H9 (cell line): ENCODE measurements around the gene PGR. TPM values are rescaled to one million over a fixed set of nuclear protein-coding genes. Genes with fewer than 3 reads are reported as not detected.
"Not testable (repeated sequence)": the region's sequence is repeated elsewhere in the genome, so short reads cannot be mapped to it uniquely, and the experiment has no call there.

ENCODE experiments used
- DNase-seq: peaks from one replicate; pipeline ENCODE4 v3.0.0-alpha.2; 2017
- H2AFZ ChIP-seq: one replicate; pipeline ENCODE4 v1.6.1; 2013; ENCODE audit warnings: mild to moderate bottlenecking, low read length, control low read depth, moderate library complexity
- H2AK5ac ChIP-seq: 2 replicates; pipeline ENCODE4 v1.6.1; 2013; ENCODE audit warnings: low read length, control low read depth, mixed read lengths; ENCODE audit not compliant: insufficient read length
- H2BK120ac ChIP-seq: one replicate; pipeline ENCODE4 v1.6.1; 2013; ENCODE audit warnings: low read depth, mild to moderate bottlenecking, low read length, control low read depth, inconsistent platforms; ENCODE audit not compliant: poor library complexity, severe bottlenecking
- H2BK12ac ChIP-seq: 2 replicates; pipeline ENCODE4 v1.6.1; 2013; ENCODE audit warnings: low read length, control low read depth, mixed read lengths, low read depth; ENCODE audit not compliant: insufficient read length
- H2BK15ac ChIP-seq: 2 replicates; pipeline ENCODE4 v1.6.1; 2013; ENCODE audit warnings: low read depth, low read length, control low read depth
- H2BK20ac ChIP-seq: one replicate; pipeline ENCODE4 v1.6.1; 2013; ENCODE audit warnings: low read depth, mild to moderate bottlenecking, low read length, control low read depth, inconsistent platforms; ENCODE audit not compliant: poor library complexity, severe bottlenecking
- H2BK5ac ChIP-seq: 2 replicates; pipeline ENCODE4 v1.6.1; 2013; ENCODE audit warnings: low read length, control low read depth, mixed read lengths; ENCODE audit not compliant: insufficient read length
- H3K14ac ChIP-seq: 2 replicates; pipeline ENCODE4 v1.6.1; 2013; ENCODE audit warnings: low read length, control low read depth; ENCODE audit not compliant: insufficient read depth
- H3K18ac ChIP-seq: 2 replicates; pipeline ENCODE4 v1.6.1; 2013; ENCODE audit warnings: low read depth, mild to moderate bottlenecking, mixed read lengths, low read length, control low read depth; ENCODE audit not compliant: insufficient read length
- H3K23ac ChIP-seq: 2 replicates; pipeline ENCODE4 v1.6.1; 2013; ENCODE audit warnings: low read length, control low read depth, mixed read lengths, low read depth; ENCODE audit not compliant: insufficient read length
- H3K23me2 ChIP-seq: 2 replicates; pipeline ENCODE4 v1.6.1; 2013; ENCODE audit warnings: low read depth, mild to moderate bottlenecking, mixed read lengths, low read length, control low read depth; ENCODE audit not compliant: insufficient read length, poor library complexity, severe bottlenecking
- H3K27ac ChIP-seq: 2 replicates; pipeline ENCODE4 v1.5.1; 2013; ENCODE audit warnings: low read length, control low read depth, mixed read lengths, low read depth; ENCODE audit not compliant: insufficient read length
- H3K27me3 ChIP-seq: 2 replicates; pipeline ENCODE4 v1.6.1; 2013; ENCODE audit warnings: low read length, control low read depth, inconsistent platforms; ENCODE audit not compliant: insufficient read depth
- H3K4ac ChIP-seq: 2 replicates; pipeline ENCODE4 v1.6.1; 2013; ENCODE audit warnings: low read depth, mild to moderate bottlenecking, control low read depth, inconsistent platforms, low read length, moderate library complexity
- H3K4me1 ChIP-seq: 2 replicates; pipeline ENCODE4 v1.6.1; 2013; ENCODE audit warnings: low read length, control low read depth, inconsistent platforms; ENCODE audit not compliant: insufficient read depth
- H3K4me2 ChIP-seq: 2 replicates; pipeline ENCODE4 v1.6.1; 2013; ENCODE audit warnings: low read length, control low read depth, mixed read lengths; ENCODE audit not compliant: insufficient read length, insufficient read depth
- H3K56ac ChIP-seq: 2 replicates; pipeline ENCODE4 v1.6.1; 2013; ENCODE audit warnings: low read depth, mild to moderate bottlenecking, mixed read lengths, low read length, control low read depth; ENCODE audit not compliant: insufficient read length
- H3K79me1 ChIP-seq: 2 replicates; pipeline ENCODE4 v1.6.1; 2013; ENCODE audit warnings: low read depth, mild to moderate bottlenecking, moderate library complexity, low read length, control low read depth, inconsistent platforms; ENCODE audit not compliant: insufficient read depth, poor library complexity, severe bottlenecking
- H3K79me2 ChIP-seq: 2 replicates; pipeline ENCODE4 v1.6.1; 2013; ENCODE audit warnings: low read length, control low read depth, inconsistent platforms; ENCODE audit not compliant: insufficient read depth
- H3K9ac ChIP-seq: 2 replicates; pipeline ENCODE4 v1.6.1; 2013; ENCODE audit warnings: low read length, control low read depth, mixed read lengths; ENCODE audit not compliant: insufficient read length; ENCODE audit errors: extremely low read depth
- H3K9me3 ChIP-seq: one replicate; pipeline ENCODE4 v1.6.1; 2013; ENCODE audit warnings: low read depth, low read length, inconsistent platforms; ENCODE audit not compliant: control insufficient read depth
- H3T11ph ChIP-seq: one replicate; pipeline ENCODE4 v1.6.1; 2013; ENCODE audit warnings: mild to moderate bottlenecking, low read length, control low read depth, inconsistent platforms
- H4K20me1 ChIP-seq: one replicate; pipeline ENCODE4 v1.6.1; 2013; ENCODE audit not compliant: control insufficient read depth, insufficient read length, insufficient read depth
- H4K5ac ChIP-seq: 2 replicates; pipeline ENCODE4 v1.6.1; 2013; ENCODE audit warnings: low read depth, mild to moderate bottlenecking, mixed read lengths, low read length, control low read depth; ENCODE audit not compliant: insufficient read length
- H4K8ac ChIP-seq: replicated peaks from 2 replicates; pipeline ENCODE4 v1.6.1; 2013; ENCODE audit warnings: low read length, control low read depth, mixed read lengths, low read depth; ENCODE audit not compliant: insufficient read length
- H4K91ac ChIP-seq: 2 replicates; pipeline ENCODE4 v1.6.1; 2013; ENCODE audit warnings: low read depth, mild to moderate bottlenecking, moderate library complexity, mixed read lengths, low read length, control low read depth; ENCODE audit not compliant: insufficient read length
- H3K27ac Mint-ChIP-seq, 3 experiments: 2 replicates in 2 of 3; 3 replicates in 1 of 3; pipeline ENCODE4 v1.8.0; 2020 to 2021; ENCODE audit warnings: mixed read lengths in 3 of 3, mild to moderate bottlenecking in 1 of 3, moderate library complexity in 1 of 3
- H3K27me3 Mint-ChIP-seq: 2 replicates; pipeline ENCODE4 v1.8.0; 2021; ENCODE audit warnings: low read depth, mild to moderate bottlenecking, moderate library complexity, mixed read lengths
- H3K36me3 Mint-ChIP-seq, 3 experiments: 2 replicates in 2 of 3; 3 replicates in 1 of 3; pipeline ENCODE4 v1.8.0; 2020 to 2021; ENCODE audit warnings: low read depth in 3 of 3, mixed read lengths in 3 of 3; ENCODE audit not compliant: insufficient read depth in 1 of 3
- H3K4me1 Mint-ChIP-seq, 2 experiments: 2 replicates each; pipeline ENCODE4 v1.8.0; 2020; ENCODE audit warnings: mixed read lengths in 2 of 2
- H3K4me3 Mint-ChIP-seq, 2 experiments: 2 replicates in 1 of 2; 3 replicates in 1 of 2; pipeline ENCODE4 v1.8.0; 2020 to 2021; ENCODE audit warnings: mild to moderate bottlenecking in 2 of 2, mixed read lengths in 2 of 2, moderate library complexity in 1 of 2
- H3K9me3 Mint-ChIP-seq, 2 experiments: 2 replicates in 1 of 2; 3 replicates in 1 of 2; pipeline ENCODE4 v1.8.0; 2020; ENCODE audit warnings: mild to moderate bottlenecking in 2 of 2, mixed read lengths in 2 of 2, moderate library complexity in 1 of 2
- total RNA-seq: library from RNA; stranded (reverse); gene quantifications from 2 replicates; pipeline ENCODE4 v1.2.1, GENCODE V29; 2021
- TF ChIP-seq, protein P1 (sequence below): fragments of 200-600 bp; sonication (generic); conservative IDR thresholded peaks from 3 replicates; pipeline ENCODE4 v1.8.0; 2021; ENCODE audit warnings: antibody characterized with exemption, mild to moderate bottlenecking

The PGR gene
- total RNA-seq, 1 experiment from 2014 or later: 0.02 TPM

- no peak overlapping the region for H4K5ac ChIP-seq
- no peak overlapping the region for H3K4me2 ChIP-seq
- no peak overlapping the region for H3K14ac ChIP-seq
- H2BK5ac ChIP-seq: no peak overlapping the region
- H3K27me3 ChIP-seq: no peaks in the 10 kb centered on the region
- no peak overlapping the region for H3K18ac ChIP-seq
- H2BK12ac ChIP-seq: no peak overlapping the region
- H3K79me1 ChIP-seq: no peaks in the 10 kb centered on the region
- H4K91ac ChIP-seq: no peak overlapping the region
- H3K4me1 ChIP-seq: no peaks in the 10 kb centered on the region
- no peak overlapping the region for H2AK5ac ChIP-seq
- no peak overlapping the region for H3T11ph ChIP-seq
- Mint-ChIP-seq H3K36me3 (no peaks in the 10 kb centered on the region; a peak in 1 of 7 replicates), H3K9me3 (peaks cover 0 to 2% of the 10 kb centered on the region in 2 experiments; a peak in 1 of 5 replicates), H3K27ac (no peak overlapping the region), H3K27me3 (no peaks in the 10 kb centered on the region), H3K4me1 (peaks cover 0 to 8% of the 10 kb centered on the region in 2 experiments; a peak in 1 of 4 replicates), H3K4me3 (no peak overlapping the region)
- TF ChIP-seq, protein P1, sequence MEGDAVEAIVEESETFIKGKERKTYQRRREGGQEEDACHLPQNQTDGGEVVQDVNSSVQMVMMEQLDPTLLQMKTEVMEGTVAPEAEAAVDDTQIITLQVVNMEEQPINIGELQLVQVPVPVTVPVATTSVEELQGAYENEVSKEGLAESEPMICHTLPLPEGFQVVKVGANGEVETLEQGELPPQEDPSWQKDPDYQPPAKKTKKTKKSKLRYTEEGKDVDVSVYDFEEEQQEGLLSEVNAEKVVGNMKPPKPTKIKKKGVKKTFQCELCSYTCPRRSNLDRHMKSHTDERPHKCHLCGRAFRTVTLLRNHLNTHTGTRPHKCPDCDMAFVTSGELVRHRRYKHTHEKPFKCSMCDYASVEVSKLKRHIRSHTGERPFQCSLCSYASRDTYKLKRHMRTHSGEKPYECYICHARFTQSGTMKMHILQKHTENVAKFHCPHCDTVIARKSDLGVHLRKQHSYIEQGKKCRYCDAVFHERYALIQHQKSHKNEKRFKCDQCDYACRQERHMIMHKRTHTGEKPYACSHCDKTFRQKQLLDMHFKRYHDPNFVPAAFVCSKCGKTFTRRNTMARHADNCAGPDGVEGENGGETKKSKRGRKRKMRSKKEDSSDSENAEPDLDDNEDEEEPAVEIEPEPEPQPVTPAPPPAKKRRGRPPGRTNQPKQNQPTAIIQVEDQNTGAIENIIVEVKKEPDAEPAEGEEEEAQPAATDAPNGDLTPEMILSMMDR: no peak
- H3K9ac ChIP-seq: no peak overlapping the region
- no peak overlapping the region for H3K56ac ChIP-seq
- H3K23me2 ChIP-seq: no peaks in the 10 kb centered on the region
- H4K8ac ChIP-seq: no peak overlapping the region
- no peaks in the 10 kb centered on the region for H4K20me1 ChIP-seq
- DNase-seq: no peak
- H2BK20ac ChIP-seq: no peak overlapping the region
- H2BK120ac ChIP-seq: no peak overlapping the region
- no peak overlapping the region for H3K27ac ChIP-seq
- H3K9me3 ChIP-seq: no peaks in the 10 kb centered on the region
- no peak overlapping the region for H2BK15ac ChIP-seq
- H3K4ac ChIP-seq: no peak overlapping the region
- no peak overlapping the region for H2AFZ ChIP-seq
- H3K23ac ChIP-seq: no peak overlapping the region
- no peaks in the 10 kb centered on the region for H3K79me2 ChIP-seq
Observed at GRCh38 chr11:101014600-101015285, 114.9 kb downstream of the PGR start.

- not testable (repeated sequence) for H3K23me2 ChIP-seq, H4K91ac ChIP-seq, H3K18ac ChIP-seq, H3K14ac ChIP-seq, DNase-seq, H3K56ac ChIP-seq, H2BK20ac ChIP-seq, H4K8ac ChIP-seq, H3K4me2 ChIP-seq, H3K4me3 Mint-ChIP-seq, H4K20me1 ChIP-seq, H2BK5ac ChIP-seq, H3K27me3 Mint-ChIP-seq, H3K4ac ChIP-seq, H4K5ac ChIP-seq, H3K4me1 ChIP-seq, H3K4me1 Mint-ChIP-seq, H2BK12ac ChIP-seq, H3K9ac ChIP-seq, H3K79me1 ChIP-seq, H2BK15ac ChIP-seq, H3K27me3 ChIP-seq, H3K9me3 ChIP-seq, H2AK5ac ChIP-seq, H2AFZ ChIP-seq, H3T11ph ChIP-seq, H3K23ac ChIP-seq, H3K27ac ChIP-seq, H3K36me3 Mint-ChIP-seq, H2BK120ac ChIP-seq, H3K27ac Mint-ChIP-seq, H3K79me2 ChIP-seq, H3K9me3 Mint-ChIP-seq
Observed at GRCh38 chr11:101013702-101014101, 115.9 kb downstream of the PGR start.
